CD4-positive, alpha-beta T cell treated with Interleukin-17A for 4 hours (primary cell): ENCODE results near the gene TPRA1.

ENCODE experiments used
- DNase-seq: peaks from one replicate; pipeline ENCODE4 v3.0.0-alpha.2; 2020; ENCODE audit warnings: mixed read lengths

The TPRA1 gene

DNA sequence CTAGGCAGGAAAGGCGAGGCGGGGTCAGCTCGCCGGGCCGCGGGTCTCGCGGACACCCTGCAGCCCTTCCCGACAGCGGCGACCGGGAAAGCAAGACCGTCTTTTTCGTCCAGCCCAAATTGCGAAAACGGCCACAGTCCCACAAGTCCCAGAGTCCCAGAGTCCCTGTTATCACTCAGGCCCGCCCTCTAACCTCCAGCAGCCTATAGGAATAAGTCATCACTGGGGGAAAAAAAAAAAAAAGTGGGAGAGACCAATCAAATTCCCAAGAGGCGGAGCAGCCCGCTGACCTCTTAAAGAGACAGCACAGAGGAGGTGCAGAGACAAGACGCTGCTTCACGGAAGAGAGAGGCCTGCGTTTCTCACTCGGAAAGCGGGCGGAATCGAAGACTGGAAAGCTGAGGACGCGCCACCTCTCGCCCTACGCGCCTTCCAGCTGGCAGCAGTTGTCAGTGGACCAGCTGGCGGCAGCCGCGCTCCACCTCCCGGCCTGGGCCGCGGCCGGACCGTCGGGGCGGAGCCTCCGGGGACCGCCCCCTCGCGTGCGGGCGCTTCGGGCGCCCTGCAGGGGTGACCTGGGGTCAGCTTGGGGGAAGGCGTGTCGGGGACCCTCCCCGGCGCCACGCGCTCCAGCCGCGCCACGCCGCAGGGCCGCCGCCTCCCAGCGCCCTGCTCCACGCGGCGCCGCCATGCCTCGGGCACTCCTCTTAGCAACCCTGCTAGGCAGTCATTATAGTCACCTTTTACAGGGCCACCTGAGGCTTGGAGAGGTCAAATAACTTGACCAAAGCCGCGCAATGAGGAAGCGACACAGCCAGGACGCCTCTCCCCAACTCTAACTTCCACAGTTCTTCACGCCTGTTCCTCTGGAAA, at the start of gene TPRA1:
TPRA1 (minus strand) TSS at position 141 of the 873 bp plus-strand sequence. CDS start 10,587 bp downstream, outside the sequence.
- peak; percentile 86 for DNase-seq

DNA sequence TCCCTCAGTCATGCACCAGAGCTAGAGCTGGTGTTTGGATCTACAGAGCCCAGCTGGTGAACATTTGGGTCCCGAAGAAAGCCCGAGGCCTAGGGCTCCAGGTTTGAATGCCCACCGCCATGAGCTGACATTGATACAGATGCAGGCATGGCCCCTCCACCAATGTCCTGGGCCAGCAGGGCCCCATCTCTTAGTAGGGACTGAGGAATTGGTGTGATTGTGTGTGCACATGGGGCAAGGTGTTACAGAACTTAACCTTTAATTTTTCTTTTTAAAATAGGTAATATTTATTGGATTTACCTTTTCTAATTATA, 49.5 kb upstream of the TPRA1 start:
- DNase-seq: no peak

DNA sequence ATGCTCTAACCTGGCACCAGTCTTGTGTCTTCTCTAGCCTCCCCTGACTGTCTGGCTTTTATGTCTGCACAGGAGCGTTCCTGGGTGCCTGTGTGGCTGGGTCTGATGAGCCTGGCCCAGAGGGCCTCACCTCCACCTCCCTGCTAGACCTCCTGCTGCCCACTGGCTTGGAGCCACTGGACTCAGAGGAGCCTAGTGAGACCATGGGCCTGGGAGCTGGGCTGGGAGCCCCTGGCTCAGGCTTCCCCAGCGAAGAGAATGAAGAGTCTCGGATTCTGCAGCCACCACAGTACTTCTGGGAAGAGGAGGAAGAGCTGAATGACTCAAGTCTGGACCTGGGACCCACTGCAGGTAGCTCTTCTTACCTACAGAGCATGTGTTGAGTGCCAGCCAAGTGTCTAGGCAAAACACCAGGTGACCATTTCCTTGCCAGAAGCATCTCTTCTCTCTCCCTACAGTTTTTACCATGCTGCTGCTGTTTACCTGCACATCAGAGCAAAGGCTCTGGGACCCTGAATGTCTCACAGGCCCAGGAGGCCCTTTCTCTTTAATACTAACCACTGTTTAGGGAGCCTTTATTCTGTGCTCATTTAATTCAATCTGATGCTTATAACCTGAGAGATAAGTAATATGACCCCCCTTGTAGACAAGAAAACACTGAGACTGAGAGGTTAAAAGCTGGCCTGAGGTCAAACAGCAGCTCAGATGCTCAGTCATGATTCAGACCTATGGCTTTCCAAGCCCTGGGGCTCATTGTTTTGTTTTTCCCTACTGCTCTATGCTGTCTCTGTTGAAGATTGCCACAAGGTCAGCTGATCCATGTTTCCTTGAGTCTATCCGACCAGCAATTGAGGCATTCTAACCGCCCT, 48.9 kb upstream of the TPRA1 start:
- DNase-seq: no peak

DNA sequence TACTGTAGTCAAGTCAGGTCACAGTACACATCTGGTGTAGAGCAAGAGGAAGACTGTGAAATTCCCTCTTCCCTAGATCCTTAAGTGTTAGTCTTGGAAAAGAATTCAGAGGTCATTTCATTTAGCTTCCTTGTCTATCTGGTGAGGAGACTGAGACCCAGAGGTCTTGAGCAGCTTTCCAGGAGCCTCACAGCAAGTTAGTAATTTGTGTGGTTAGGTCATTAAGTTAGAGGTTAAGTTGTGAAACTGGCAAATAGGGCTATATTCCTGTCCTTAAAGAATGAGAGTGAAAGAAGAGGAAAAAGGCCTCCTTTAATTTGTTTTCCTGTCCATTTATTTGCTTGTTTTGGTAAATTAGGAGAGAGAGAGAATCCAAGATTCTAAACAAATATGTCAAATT, 47.4 kb upstream of the TPRA1 start:
- DNase-seq: no peak

DNA sequence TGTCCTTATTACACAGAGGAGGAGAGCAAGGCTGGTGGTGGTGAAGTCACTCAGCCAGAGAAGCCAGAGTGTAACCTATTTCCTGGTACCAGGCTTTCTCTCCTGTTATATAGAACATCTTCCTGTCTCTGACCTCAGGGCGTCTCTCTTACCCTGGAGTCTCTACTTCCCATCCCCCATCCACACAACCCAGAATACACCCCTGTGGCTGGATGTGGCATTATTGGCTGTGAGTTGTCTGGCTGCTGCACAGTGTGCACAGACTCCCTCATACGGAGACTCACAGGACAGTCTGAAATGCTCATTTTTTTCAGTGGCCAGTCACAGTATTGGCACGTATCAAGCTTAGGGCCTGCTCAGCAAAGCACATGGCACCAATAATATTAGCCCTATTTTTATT, 47.0 kb upstream of the TPRA1 start:
- DNase-seq: peak; percentile 19

DNA sequence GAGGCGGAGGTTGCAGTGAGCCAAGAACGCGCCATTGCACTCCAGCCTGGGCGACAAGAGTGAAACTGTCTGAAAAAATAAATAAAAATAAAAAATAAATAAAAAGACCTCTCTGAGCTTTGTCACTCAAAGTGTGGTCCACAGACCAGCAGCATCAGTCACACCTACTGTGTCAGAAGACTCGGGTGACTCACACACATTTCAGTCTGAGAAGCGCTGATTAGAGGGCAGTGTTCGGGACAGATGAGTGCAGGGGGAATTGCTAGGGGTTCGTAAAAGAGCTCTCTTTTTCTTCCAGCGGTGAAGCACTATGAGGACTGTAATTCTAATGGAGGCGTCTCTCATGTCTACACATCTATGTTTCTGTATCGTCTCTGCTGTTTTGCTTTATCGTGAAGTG, 44.1 kb upstream of the TPRA1 start:
- DNase-seq: no peak

DNA sequence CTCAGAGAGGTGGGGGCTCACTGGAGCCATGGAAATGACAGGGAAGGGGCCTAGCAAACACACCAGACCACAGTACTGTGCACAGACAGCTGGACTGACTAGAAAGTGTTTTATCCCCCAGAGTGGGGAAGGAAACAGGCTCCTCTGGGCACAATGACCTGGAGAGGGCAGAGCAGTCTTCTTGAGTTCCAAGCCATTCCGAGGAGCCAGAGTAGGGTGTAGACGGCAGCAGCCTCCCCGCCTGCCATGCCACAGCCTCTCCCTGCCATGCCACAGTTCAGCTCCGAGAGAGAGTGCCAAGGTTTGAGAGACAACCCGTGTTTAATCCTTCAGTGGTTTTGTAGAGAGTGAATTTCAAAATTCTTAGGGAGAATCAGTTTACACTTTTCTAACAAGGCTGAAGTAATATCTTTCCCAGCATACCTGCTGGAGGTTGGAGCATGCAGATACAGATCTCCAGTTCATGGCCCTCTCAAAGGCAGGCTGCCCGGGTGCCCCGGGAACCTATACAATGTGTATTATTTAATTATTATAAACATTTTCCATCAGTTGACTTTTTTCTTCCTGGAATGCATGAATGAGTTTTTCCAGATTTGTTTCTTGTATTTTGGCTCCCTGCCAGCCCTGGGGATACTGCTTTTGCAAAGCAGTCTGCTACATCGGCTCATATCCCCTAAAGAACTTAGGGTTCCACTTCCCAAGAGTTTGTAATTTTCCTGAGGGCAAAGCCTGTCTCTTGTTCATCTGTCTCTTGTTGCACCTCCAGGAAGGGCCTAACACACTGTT, 41.7 kb upstream of the TPRA1 start:
- no peak for DNase-seq

DNA sequence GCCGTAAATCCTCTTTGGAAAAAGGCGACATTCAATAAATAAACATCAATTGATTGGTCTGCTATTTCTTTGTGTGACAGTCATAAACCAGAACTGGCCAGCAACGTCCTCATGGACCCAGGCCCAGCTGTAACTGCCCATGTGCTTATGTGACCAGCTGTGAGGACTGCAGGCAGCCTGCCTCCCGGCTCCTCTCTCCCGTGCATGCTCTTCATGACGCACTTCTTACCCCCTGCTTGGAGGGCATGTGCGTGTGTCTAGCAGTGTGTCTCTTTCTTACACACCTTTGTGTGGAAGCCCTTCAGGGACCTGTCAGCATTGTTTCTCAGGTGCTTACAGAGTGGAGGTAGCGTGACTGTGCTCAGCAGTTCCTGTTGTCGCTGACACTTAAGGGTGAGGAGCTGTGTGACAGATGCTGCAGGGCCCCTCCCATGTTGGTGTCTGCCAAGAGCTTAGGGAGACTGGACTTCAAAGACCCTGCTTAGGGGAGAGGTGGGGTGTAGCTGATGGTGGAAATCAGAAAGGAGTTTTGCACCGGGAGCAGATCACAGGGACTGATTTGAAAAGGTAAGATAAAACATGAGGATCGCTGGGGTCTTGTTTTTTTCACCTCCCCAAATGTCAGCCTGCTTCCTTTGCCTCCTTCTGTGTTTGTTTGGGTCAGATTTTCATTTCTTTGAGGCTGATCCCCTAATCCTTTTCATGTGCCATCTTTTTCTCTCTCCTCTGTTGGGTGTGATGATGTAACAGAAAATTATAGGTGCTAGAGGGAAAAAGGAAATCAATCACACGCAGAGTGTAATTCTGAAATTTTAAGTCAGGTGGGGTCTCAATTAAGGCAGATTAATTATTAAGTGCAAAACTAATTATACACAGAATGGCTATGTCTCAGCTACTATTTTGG, 40.5 kb upstream of the TPRA1 start:
- no peak for DNase-seq

DNA sequence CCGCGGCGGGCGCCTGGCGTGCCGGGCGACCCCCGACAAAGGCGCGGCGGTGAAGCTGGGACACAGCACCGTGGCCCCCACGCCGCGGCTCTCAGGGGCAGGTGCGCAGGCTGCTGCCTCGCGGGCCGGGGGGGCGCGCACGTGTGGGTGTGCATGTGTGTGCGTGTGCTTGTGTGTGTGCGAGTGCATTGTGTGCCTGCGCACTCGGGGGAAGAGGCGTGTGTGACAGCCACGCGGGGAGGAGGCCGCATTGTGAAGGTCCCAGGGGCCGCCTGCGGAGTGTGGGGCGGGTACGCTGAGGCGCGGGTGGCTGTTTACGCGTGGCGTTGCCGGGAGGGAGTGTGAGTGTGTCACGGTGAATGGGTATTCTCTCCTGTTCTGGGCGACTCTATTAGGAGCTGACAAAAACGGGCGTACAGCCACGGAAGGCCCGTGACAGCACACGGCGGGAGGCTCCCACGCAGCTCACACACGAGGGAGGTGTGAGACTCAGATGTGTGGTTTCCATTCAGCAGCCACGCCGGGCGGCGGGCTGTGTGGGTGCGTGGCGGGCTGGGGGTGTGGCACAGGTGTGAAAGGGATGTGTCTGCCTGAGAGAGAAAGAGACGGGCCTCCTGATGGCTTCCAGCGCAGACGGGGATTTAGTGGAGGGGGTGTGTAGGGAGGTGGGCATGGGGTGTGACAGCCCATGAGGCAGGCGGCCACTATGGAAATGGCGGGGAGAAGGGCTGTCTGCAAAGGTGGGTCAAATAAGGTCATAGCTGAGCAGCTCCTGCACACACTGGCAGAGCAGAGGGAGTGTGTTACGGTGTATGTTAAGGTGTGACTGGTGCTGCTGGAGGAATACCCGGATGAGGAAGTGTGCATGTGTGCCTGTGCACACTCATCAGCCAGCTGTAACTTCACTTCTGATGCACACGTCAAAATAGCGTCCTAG, 39.2 kb upstream of the TPRA1 start:
- peak; percentile 46 for DNase-seq

DNA sequence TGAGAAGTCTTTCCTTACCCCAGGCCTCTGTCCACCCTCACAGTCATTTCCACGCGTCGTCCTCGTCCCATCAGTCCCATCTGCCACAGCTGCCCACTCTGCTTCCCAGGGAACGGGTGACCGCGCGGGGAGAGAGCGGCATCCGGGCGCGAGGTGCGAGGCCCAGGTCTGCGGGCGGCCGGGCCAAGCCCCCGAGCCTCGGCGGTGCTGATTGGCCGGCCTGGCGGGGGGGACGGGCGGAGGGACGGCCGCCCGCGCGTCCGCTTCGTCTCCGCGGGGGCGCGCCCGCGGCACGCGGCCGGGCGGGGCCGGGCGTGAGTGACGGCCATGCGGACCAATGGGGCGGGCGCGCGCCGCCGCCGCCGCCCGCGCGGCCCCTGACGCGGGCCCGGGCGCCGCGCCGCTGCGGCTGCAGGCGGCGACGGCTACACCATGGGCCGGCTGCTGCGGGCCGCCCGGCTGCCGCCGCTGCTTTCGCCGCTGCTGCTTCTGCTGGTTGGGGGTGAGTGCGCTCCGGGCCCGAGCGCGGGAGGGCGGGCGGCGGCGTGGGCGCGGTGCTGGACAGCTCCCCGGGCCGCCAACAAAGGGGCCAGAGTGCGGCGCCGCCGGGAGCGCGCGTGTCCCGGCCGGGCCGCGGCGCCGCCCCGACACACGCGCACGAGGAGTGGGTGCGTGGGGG, 38.4 kb upstream of the TPRA1 start, which contains the start of gene PODXL2:
PODXL2 (plus strand) TSS at position 398 of the 679 bp plus-strand sequence; CDS start at position 433, 35 bp downstream.
- DNase-seq: peak; percentile 56

DNA sequence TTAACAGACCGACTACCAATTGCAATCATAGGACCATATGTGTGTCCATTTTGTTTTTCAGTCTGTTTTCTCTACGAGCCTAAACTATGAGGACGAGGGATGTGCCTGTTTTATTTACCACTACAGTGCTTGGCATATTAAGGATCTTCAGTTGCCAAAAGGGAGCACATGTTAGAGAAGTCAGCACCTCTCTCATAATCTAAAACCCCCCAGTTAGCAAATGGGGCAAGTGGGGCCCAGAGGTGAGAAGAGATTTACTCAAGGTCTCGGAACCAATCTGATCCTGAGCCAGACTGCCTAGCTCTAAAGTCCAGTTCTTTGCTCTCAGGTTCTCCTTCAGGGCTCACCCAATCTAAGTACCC, 37.9 kb upstream of the TPRA1 start:
- DNase-seq: no peak

DNA sequence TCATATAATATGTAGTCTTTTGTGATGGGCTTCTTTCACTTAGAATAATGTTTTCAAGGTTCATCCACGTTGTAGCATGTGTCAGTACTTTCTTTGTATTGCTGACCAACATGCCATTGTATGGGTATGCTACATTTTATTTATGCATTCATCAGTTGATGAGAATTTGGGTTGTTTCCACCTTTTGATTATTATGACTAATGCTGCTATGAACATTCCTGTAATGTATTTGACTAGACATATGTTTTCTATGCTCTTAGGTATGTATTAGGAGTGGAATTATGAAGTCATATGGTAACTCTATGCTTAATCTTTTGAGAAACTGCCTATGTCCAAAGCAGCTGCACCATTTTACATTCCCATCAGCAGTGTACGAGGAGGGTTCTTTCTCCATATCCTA, 35.3 kb upstream of the TPRA1 start:
- DNase-seq: no peak

DNA sequence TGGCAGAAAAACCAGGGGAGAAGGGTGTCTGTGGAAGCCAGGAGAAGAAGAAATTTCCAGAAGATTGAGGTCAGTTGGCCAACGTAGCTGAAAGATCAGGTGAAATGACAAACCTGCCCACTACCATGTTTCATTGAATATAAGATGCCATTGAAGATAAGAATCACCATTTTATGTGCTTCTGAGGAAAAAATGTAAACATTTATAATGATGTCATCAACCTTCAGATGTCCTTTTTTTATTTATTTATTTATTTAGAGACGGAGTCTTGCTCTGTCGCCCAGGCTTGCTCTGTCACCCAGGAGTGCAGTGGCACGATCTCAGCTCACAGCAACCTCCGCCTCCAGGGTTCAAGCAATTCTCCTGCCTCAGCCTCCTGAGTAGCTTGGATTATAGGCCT, 33.5 kb upstream of the TPRA1 start:
- DNase-seq: no peak

DNA sequence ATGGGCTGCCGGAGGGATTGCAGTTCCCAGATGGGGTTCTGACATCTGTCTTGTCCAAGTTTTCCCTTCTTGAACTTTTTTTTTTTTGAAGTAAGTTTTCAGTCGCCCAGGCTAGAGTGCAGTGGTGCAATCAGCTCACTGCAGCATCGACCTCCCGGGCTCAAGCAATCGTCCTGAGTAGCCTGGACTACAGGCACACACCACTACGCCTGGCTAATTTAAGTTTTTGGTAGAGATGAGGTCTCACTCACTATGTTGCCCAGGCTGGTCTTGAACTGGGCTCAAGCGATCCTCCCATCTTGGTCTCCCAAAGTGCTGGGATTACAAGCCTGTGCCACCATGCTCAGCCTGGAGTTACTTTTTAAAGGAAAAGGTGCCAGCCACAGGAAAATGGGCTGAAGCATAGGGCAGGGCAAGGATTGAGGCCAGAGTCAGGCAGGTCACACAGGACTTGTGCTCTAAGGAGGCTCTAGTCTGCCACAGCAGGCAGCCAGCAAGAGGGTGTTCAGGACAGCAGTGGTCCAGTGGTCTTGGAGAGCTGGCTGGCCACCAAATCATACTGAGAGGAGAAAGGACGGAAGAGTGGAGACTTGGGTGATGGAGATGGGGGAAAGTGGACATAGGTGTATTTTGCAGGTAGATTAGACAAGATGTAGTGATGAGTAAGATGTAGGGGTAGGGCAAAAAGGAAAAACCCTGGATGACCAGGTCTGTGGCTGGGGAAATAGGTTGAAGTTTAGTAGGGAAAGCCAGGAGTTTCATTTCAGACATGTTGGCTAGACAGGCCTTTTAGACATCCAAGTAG, 32.4 kb upstream of the TPRA1 start:
- no peak for DNase-seq

DNA sequence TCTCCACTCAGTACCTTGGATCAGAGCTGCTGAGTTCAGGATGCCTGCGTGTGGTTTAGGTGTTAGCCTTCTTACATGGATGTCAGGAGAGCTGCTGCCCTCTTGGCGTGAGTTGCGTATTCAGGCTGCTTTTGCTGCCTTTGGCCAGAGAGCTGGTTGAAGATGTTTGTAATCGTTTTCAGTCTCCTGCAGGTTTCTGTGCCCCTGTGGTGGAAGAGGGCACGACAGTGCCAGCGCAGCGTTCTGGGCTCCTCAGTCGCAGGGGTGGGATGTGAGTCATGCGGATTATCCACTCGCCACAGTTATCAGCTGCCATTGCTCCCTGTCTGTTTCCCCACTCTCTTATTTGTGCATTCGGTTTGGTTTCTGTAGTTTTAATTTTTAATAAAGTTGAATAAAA, 31.5 kb upstream of the TPRA1 start:
- DNase-seq: no peak

DNA sequence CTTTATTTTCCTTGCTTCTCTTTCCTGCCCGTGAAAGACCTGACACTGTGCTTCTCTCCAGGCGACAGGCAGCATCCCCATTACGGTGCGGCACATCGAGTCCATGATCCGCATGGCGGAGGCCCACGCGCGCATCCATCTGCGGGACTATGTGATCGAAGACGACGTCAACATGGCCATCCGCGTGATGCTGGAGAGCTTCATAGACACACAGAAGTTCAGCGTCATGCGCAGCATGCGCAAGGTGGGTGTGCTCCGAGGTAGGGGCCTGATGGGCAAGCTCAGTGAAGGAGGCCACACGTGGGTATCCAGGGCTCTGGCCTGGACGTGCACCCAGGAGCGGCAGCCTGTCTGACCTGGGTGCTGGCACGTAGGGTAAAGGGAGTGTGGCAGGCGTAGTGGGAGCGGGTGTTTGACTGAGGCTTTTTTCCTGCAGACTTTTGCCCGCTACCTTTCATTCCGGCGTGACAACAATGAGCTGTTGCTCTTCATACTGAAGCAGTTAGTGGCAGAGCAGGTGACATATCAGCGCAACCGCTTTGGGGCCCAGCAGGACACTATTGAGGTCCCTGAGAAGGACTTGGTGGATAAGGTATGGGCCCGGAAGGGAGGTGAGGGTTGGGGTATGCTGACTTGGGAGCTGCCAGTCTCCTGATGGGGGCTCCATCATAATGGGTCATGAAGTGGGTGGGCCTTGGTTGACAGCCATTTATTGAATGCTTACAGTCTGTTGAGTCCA, 30.3 kb upstream of the TPRA1 start:
- DNase-seq: no peak

DNA sequence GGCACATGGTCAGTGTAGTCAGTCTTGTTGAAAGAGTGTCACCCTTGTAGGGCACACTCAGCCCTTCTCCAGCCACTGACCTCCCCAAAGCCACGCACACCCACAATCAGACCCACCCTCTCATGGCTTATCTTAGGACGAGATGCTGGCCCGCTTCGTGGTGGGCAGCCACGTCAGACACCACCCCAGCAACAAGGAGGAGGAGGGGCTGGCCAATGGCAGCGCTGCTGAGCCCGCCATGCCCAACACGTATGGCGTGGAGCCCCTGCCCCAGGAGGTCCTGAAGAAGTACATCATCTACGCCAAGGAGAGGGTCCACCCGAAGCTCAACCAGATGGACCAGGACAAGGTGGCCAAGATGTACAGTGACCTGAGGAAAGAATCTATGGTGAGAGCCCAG, 28.4 kb upstream of the TPRA1 start:
- no peak for DNase-seq

DNA sequence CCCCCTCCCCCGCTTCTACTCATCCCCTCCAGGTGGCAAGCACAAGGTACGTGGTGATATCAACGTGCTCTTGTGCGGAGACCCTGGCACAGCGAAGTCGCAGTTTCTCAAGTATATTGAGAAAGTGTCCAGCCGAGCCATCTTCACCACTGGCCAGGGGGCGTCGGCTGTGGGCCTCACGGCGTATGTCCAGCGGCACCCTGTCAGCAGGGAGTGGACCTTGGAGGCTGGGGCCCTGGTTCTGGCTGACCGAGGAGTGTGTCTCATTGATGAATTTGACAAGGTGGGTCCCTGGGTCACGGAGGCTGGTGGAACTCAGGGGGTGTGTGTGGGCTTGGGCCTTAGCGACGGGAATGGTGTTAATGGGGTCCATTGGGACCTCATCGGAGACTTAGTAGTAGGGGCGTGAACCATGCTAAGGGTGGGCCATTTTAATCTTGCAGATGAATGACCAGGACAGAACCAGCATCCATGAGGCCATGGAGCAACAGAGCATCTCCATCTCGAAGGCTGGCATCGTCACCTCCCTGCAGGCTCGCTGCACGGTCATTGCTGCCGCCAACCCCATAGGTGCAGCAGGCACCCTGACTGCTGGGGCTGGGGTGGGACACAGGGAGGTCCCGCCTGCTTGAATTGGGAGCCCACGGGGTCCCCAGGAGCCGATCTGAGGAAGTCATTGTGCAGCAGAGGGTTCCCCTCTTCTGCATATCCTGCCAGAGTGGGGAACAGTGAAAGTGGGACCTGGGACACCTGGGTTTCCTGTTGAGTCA, 26.5 kb upstream of the TPRA1 start:
- no peak for DNase-seq
